Measurements from ENCODE around the gene MAGI2.
A peak's percentile ranks its signal among the peaks of the same experiment; 100 is the strongest.

Gene MAGI2

GRCh38 chr7:78191475-78192079, 1261.9 kb downstream of the MAGI2 start:
- WGBS = 96% methylated on average over 9 of the region's 9 CpGs
- Histone ChIP-seq H2BK15ac (ENCODE audit: low read depth, poor library complexity, severe bottlenecking) (no peak overlapping the region), H2BK120ac (ENCODE audit: low read depth, low read length) (no peak overlapping the region), H2BK12ac (ENCODE audit: low read length in 2 of 2) (peak overlapping the region in 1 of 2 experiments; percentile 31), H3K9me3 (ENCODE audit: control insufficient read depth, low read length) (no peaks in the 10 kb centered on the region), H3K4me1 (ENCODE audit: control insufficient read depth, insufficient read depth, low read depth, low read length) (peaks cover 2% of the 10 kb centered on the region), H3K79me1 (replicated peaks; ENCODE audit: low read length, poor library complexity, severe bottlenecking) (no peaks in the 10 kb centered on the region), H3K4me3 (ENCODE audit: insufficient read depth in 1 of 2, low read depth in 1 of 2, low read length in 2 of 2) (no peak overlapping the region), H3K36me3 (ENCODE audit: control insufficient read depth in 1 of 2, insufficient read depth in 2 of 2, low read depth in 1 of 2, low read length in 2 of 2) (no peaks in the 10 kb centered on the region), H3K4ac (ENCODE audit: low read depth in 1 of 2, low read length in 2 of 2) (no peak overlapping the region), H3K9ac (ENCODE audit: low read length) (no peak overlapping the region), H3K4me2 (ENCODE audit: low read length, poor library complexity, severe bottlenecking) (no peak overlapping the region), H2AFZ (ENCODE audit: low read depth, low read length) (no peak overlapping the region), H3K23ac (ENCODE audit: low read length in 2 of 2) (no peak overlapping the region), H3K27ac (ENCODE audit: low read length, poor library complexity, severe bottlenecking) (no peak overlapping the region), H2AK5ac (ENCODE audit: low read length, severe bottlenecking) (no peak overlapping the region), H3K14ac (ENCODE audit: low read length in 2 of 2) (no peak overlapping the region), H2BK5ac (ENCODE audit: low read depth, low read length, poor library complexity, severe bottlenecking) (no peak overlapping the region), H4K91ac (ENCODE audit: low read length) (no peak overlapping the region), H4K8ac (ENCODE audit: low read length) (no peak overlapping the region), H3K18ac (ENCODE audit: low read depth in 1 of 2, low read length in 2 of 2) (no peak overlapping the region), H3K27me3 (ENCODE audit: control insufficient read depth in 1 of 2, insufficient read depth in 1 of 2, low read length in 2 of 2) (no peaks in the 10 kb centered on the region)
- DNase-seq = no peak

GRCh38 chr7:78189762-78190161, 1263.7 kb downstream of the MAGI2 start:
- no peaks in the 10 kb centered on the region for H3K9me3 ChIP-seq (ENCODE audit: control insufficient read depth, low read length)

GRCh38 chr7:78185149-78185745, 1268.2 kb downstream of the MAGI2 start:
- Histone ChIP-seq H4K91ac (ENCODE audit: low read length) (no peak overlapping the region), H3K9me3 (ENCODE audit: control insufficient read depth, low read length) (no peaks in the 10 kb centered on the region), H3K23ac (ENCODE audit: low read length in 2 of 2) (no peak overlapping the region), H2BK15ac (ENCODE audit: low read depth, poor library complexity, severe bottlenecking) (no peak overlapping the region), H4K8ac (ENCODE audit: low read length) (no peak overlapping the region), H3K79me1 (replicated peaks; ENCODE audit: low read length, poor library complexity, severe bottlenecking) (no peaks in the 10 kb centered on the region), H3K36me3 (ENCODE audit: control insufficient read depth in 1 of 2, insufficient read depth in 2 of 2, low read depth in 1 of 2, low read length in 2 of 2) (no peaks in the 10 kb centered on the region), H2AK5ac (ENCODE audit: low read length, severe bottlenecking) (no peak overlapping the region), H2BK5ac (ENCODE audit: low read depth, low read length, poor library complexity, severe bottlenecking) (no peak overlapping the region), H3K4ac (ENCODE audit: low read depth in 1 of 2, low read length in 2 of 2) (no peak overlapping the region), H3K9ac (ENCODE audit: low read length) (no peak overlapping the region), H3K14ac (ENCODE audit: low read length in 2 of 2) (no peak overlapping the region), H2BK12ac (ENCODE audit: low read length in 2 of 2) (no peak overlapping the region), H3K4me3 (ENCODE audit: insufficient read depth in 1 of 2, low read depth in 1 of 2, low read length in 2 of 2) (no peak overlapping the region), H3K4me2 (ENCODE audit: low read length, poor library complexity, severe bottlenecking) (no peak overlapping the region), H2AFZ (ENCODE audit: low read depth, low read length) (no peak overlapping the region), H3K27me3 (ENCODE audit: control insufficient read depth in 1 of 2, insufficient read depth in 1 of 2, low read length in 2 of 2) (no peaks in the 10 kb centered on the region), H3K4me1 (ENCODE audit: control insufficient read depth, insufficient read depth, low read depth, low read length) (no peaks in the 10 kb centered on the region), H2BK120ac (ENCODE audit: low read depth, low read length) (no peak overlapping the region), H3K27ac (ENCODE audit: low read length, poor library complexity, severe bottlenecking) (no peak overlapping the region), H3K18ac (ENCODE audit: low read depth in 1 of 2, low read length in 2 of 2) (no peak overlapping the region)
- 95% methylated on average over 3 of the region's 4 CpGs for WGBS
- DNase-seq = no peak

More at GRCh38 chr7:78189762-78190161, 1263.7 kb downstream of the MAGI2 start:
- H3K4ac ChIP-seq (ENCODE audit: low read depth in 1 of 2, low read length in 2 of 2) = no peak overlapping the region
- H3K27ac ChIP-seq (ENCODE audit: low read length, poor library complexity, severe bottlenecking) = no peak overlapping the region
- no peak overlapping the region for H3K4me3 ChIP-seq (ENCODE audit: insufficient read depth in 1 of 2, low read depth in 1 of 2, low read length in 2 of 2)
- no peaks in the 10 kb centered on the region for H3K79me1 ChIP-seq (replicated peaks; ENCODE audit: low read length, poor library complexity, severe bottlenecking)
- no peaks in the 10 kb centered on the region for H3K36me3 ChIP-seq (ENCODE audit: control insufficient read depth in 1 of 2, insufficient read depth in 2 of 2, low read depth in 1 of 2, low read length in 2 of 2)
- no peak overlapping the region for H2BK12ac ChIP-seq (ENCODE audit: low read length in 2 of 2)
- no peak overlapping the region for H3K23ac ChIP-seq (ENCODE audit: low read length in 2 of 2)
- H3K18ac ChIP-seq (ENCODE audit: low read depth in 1 of 2, low read length in 2 of 2) = no peak overlapping the region
- H3K14ac ChIP-seq (ENCODE audit: low read length in 2 of 2) = no peak overlapping the region
- H3K4me2 ChIP-seq (ENCODE audit: low read length, poor library complexity, severe bottlenecking) = no peak overlapping the region
- no peak overlapping the region for H2BK120ac ChIP-seq (ENCODE audit: low read depth, low read length)
- peaks cover 2% of the 10 kb centered on the region for H3K4me1 ChIP-seq (ENCODE audit: control insufficient read depth, insufficient read depth, low read depth, low read length)
- no peak overlapping the region for H2AFZ ChIP-seq (ENCODE audit: low read depth, low read length)
- no peak overlapping the region for H3K9ac ChIP-seq (ENCODE audit: low read length)
- no peak overlapping the region for H2BK5ac ChIP-seq (ENCODE audit: low read depth, low read length, poor library complexity, severe bottlenecking)
- no peak overlapping the region for H2AK5ac ChIP-seq (ENCODE audit: low read length, severe bottlenecking)
- no peak for DNase-seq
- H2BK15ac ChIP-seq (ENCODE audit: low read depth, poor library complexity, severe bottlenecking) = no peak overlapping the region
- no peak overlapping the region for H4K8ac ChIP-seq (ENCODE audit: low read length)
- no peak overlapping the region for H4K91ac ChIP-seq (ENCODE audit: low read length)
- no peaks in the 10 kb centered on the region for H3K27me3 ChIP-seq (ENCODE audit: control insufficient read depth in 1 of 2, insufficient read depth in 1 of 2, low read length in 2 of 2)

- Histone ChIP-seq H3K27me3 (ENCODE audit: control insufficient read depth in 1 of 2, insufficient read depth in 1 of 2, low read length in 2 of 2) (no peaks in the 10 kb centered on the region), H3K4me3 (ENCODE audit: insufficient read depth in 1 of 2, low read depth in 1 of 2, low read length in 2 of 2) (no peak overlapping the region), H3K36me3 (ENCODE audit: control insufficient read depth in 1 of 2, insufficient read depth in 2 of 2, low read depth in 1 of 2, low read length in 2 of 2) (no peaks in the 10 kb centered on the region), H2BK120ac (ENCODE audit: low read depth, low read length) (no peak overlapping the region), H3K18ac (ENCODE audit: low read depth in 1 of 2, low read length in 2 of 2) (no peak overlapping the region), H3K14ac (ENCODE audit: low read length in 2 of 2) (no peak overlapping the region), H4K91ac (ENCODE audit: low read length) (no peak overlapping the region), H3K23ac (ENCODE audit: low read length in 2 of 2) (no peak overlapping the region), H3K9ac (ENCODE audit: low read length) (no peak overlapping the region), H2BK5ac (ENCODE audit: low read depth, low read length, poor library complexity, severe bottlenecking) (no peak overlapping the region), H2AK5ac (ENCODE audit: low read length, severe bottlenecking) (no peak overlapping the region), H3K4me2 (ENCODE audit: low read length, poor library complexity, severe bottlenecking) (no peak overlapping the region), H3K79me1 (replicated peaks; ENCODE audit: low read length, poor library complexity, severe bottlenecking) (no peaks in the 10 kb centered on the region), H4K8ac (ENCODE audit: low read length) (no peak overlapping the region), H3K4me1 (ENCODE audit: control insufficient read depth, insufficient read depth, low read depth, low read length) (no peaks in the 10 kb centered on the region), H2BK15ac (ENCODE audit: low read depth, poor library complexity, severe bottlenecking) (no peak overlapping the region), H3K27ac (ENCODE audit: low read length, poor library complexity, severe bottlenecking) (no peak overlapping the region), H2AFZ (ENCODE audit: low read depth, low read length) (no peak overlapping the region), H3K4ac (ENCODE audit: low read depth in 1 of 2, low read length in 2 of 2) (no peak overlapping the region), H3K9me3 (ENCODE audit: control insufficient read depth, low read length) (no peaks in the 10 kb centered on the region), H2BK12ac (ENCODE audit: low read length in 2 of 2) (no peak overlapping the region)
- DNase-seq = no peak
- WGBS = no CpG with 5 or more reads among the region's 1 CpG
These were observed 1269.2 kb downstream of the MAGI2 start for GRCh38 chr7:78184299-78184698.
